OCI-LY7 (cell line): ENCODE measurements around the gene SECTM1. TPM values are rescaled to one million over a fixed set of nuclear protein-coding genes. Genes with fewer than 3 reads are reported as not detected.
A peak's percentile ranks its signal among the peaks of the same experiment; 100 is the strongest.

Experiments used
- BruUV-seq: library from RNA; stranded (reverse); fragments of 400-500 nt; replicated peaks from 2 replicates; lab custom pipeline; 2021; lab: Mats Ljungman, UMichigan
- CTCF ChIA-PET: fragments of 300-600 bp; sonication (Branson Sonifier 250); formaldehyde crosslinking; loops from one replicate; lab custom pipeline; 2022; ENCODE audit warnings: antibody characterized with exemption; ENCODE audit not compliant: unreplicated experiment; lab: Charles Lee
- POLR2A ChIA-PET: fragments of 300-600 bp; sonication (Branson Sonifier 250); formaldehyde crosslinking; loops from one replicate; lab custom pipeline; 2022; ENCODE audit warnings: antibody characterized with exemption; lab: Charles Lee
- DNase-seq: peaks from one replicate; pipeline ENCODE4 v3.0.0-alpha.2; 2015; ENCODE audit warnings: low spot score
- H2AFZ ChIP-seq: fragments of 200-600 bp; sonication (generic), shearing (Covaris generic); 2 replicates; pipeline ENCODE4 v1.6.1; 2014; ENCODE audit warnings: mild to moderate bottlenecking, antibody characterized with exemption, low read length, moderate library complexity
- H3K27ac ChIP-seq: fragments of 200-600 bp; sonication (generic); 2 replicates; pipeline ENCODE4 v1.5.1; 2014; ENCODE audit warnings: mixed run types, low read depth, mild to moderate bottlenecking, moderate library complexity, low read length, inconsistent platforms; ENCODE audit not compliant: poor library complexity, severe bottlenecking
- H3K36me3 ChIP-seq: fragments of 200-600 bp; sonication (generic); 2 replicates; pipeline ENCODE4 v1.6.1; 2014; ENCODE audit warnings: mild to moderate bottlenecking, antibody characterized with exemption, low read length, moderate library complexity, mixed read lengths; ENCODE audit not compliant: insufficient read depth
- H3K4me1 ChIP-seq: fragments of 200-600 bp; sonication (generic); 2 replicates; pipeline ENCODE4 v1.5.1; 2014; ENCODE audit warnings: mild to moderate bottlenecking, low read length; ENCODE audit not compliant: insufficient read depth, poor library complexity, severe bottlenecking
- H3K4me2 ChIP-seq: fragments of 200-600 bp; sonication (generic); 2 replicates; pipeline ENCODE4 v1.6.1; 2014; ENCODE audit warnings: mild to moderate bottlenecking, low read length
- H3K4me3 ChIP-seq: fragments of 200-600 bp; sonication (generic); 2 replicates; pipeline ENCODE4 v1.5.1; 2014; ENCODE audit warnings: mild to moderate bottlenecking, low read depth, low read length; ENCODE audit not compliant: poor library complexity, severe bottlenecking
- H3K79me2 ChIP-seq: fragments of 200-600 bp; sonication (generic); 2 replicates; pipeline ENCODE4 v1.6.1; 2016; ENCODE audit warnings: low read depth, mild to moderate bottlenecking, low read length, moderate library complexity, mixed read lengths; ENCODE audit not compliant: insufficient read depth
- H3K9me2 ChIP-seq: fragments of 200-600 bp; sonication (generic); 2 replicates; pipeline ENCODE4 v1.6.1; 2016; ENCODE audit warnings: mild to moderate bottlenecking, low read length, mixed read lengths; ENCODE audit not compliant: insufficient read depth
- H3K9me3 ChIP-seq: fragments of 200-600 bp; sonication (generic); 2 replicates; pipeline ENCODE4 v1.6.1; 2014; ENCODE audit warnings: mild to moderate bottlenecking, mixed run types, low read length, mixed read lengths
- H4K20me1 ChIP-seq: fragments of 200-600 bp; sonication (generic); 2 replicates; pipeline ENCODE4 v1.6.1; 2014; ENCODE audit warnings: mild to moderate bottlenecking, antibody characterized with exemption, low read length, moderate library complexity, mixed read lengths; ENCODE audit not compliant: insufficient read depth
- EZH2phosphoT487 ChIP-seq: fragments of 200-600 bp; sonication (generic); IDR thresholded peaks from 2 replicates; pipeline ENCODE4 v1.6.1; 2018; ENCODE audit warnings: low read depth, borderline replicate concordance, mild to moderate bottlenecking, mixed run types, antibody characterized with exemption, low read length, moderate library complexity, mixed read lengths
- intact Hi-C: fragments of 100-400 bp; cut with micrococcal nuclease; formaldehyde crosslinking; loops from one replicate; pipeline ENCODE4 v1.10.0; 2022; ENCODE audit not compliant: unreplicated experiment
- total RNA-seq, 2 experiments: library from RNA; depleted of rRNA in 1 of 2; stranded (reverse); fragments of >200 nt in 1 of 2; shearing (Covaris generic) in 1 of 2; gene quantifications; 2 replicates each; pipeline ENCODE4 v1.2.3, GENCODE V29; 2014 to 2022
- TF ChIP-seq, protein P1 (sequence below): fragments of 200-600 bp; sonication (generic); conservative IDR thresholded peaks from 2 replicates; pipeline ENCODE4 v1.5.1; 2014; ENCODE audit warnings: mild to moderate bottlenecking, antibody characterized with exemption, low read length, moderate library complexity, mixed read lengths

The SECTM1 gene
- total RNA-seq, 2 experiments from 2014 or later = not detected

DNA sequence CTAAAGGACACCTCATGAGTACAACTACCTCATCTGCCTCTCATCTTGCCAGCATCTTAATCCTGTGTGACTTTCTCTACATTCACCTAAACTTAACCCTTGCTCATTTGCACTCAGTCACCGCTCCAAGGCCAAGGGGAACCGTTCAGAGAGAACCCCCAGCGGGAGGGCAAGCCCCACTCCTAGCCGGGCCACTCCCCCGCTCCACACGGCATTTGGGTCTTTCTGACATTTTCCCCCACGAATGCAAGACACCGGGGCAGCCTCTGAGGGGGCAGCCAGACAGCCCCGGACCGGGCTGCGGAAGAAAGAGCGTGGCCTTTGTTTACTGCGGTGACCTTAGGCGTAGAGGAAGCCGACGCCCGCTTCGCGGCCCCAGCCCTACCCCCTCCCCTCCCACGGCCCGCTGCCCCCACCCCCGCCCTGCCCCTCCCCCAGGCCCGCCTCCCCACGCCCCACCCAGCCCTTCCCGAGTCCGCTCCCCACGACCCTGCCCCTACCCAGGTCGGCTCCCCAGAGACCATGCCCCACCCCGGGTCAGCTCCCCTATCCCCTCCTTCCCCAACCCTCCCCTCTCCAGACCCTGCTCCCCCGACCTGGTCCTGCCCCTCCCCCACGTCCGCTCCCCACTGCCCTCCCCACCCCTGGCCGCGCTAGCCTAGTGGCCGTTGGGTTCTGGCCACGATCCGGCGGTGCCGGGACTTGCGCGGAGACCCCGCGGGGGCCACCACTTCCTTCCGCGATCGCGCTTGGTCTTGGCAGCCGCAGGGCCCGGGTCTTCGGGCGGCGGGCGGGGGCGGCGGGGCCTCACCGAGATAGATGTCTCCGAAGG lies 60.9 kb downstream of the SECTM1 start:
- no TSS peak for BruUV-seq
- DNase-seq = peak; percentile 57
- Histone ChIP-seq H3K9me3 (no peaks in the 10 kb centered on the region), H2AFZ (peak overlapping the region; percentile 55; the same call in 1 of the 2 replicates), H3K4me1 (peaks cover 17% of the 10 kb centered on the region), H3K27ac (peak overlapping the region; percentile 60), H3K4me2 (peak overlapping the region; percentile 81), H3K36me3 (peaks cover 44% of the 10 kb centered on the region), H3K79me2 (peaks cover 53% of the 10 kb centered on the region), H4K20me1 (peaks cover 24% of the 10 kb centered on the region), H3K4me3 (peak overlapping the region; percentile 90), H3K9me2 (no peaks in the 10 kb centered on the region)
- CTCF ChIA-PET = interaction anchor here (0.6 kb wide), 1 partner anchor 141 kb away, joined by 4 read pairs; no protein-coding TSS in a partner anchor
- POLR2A ChIA-PET = interaction anchor here (1.3 kb wide), 1 partner anchor 26 kb away, joined by 3 read pairs; no protein-coding TSS in a partner anchor
- intact Hi-C loops = loop anchor here (1.0 kb wide), 1 partner anchor 20 kb away; no protein-coding TSS in a partner anchor
- no peak for TF ChIP-seq EZH2phosphoT487
- TF ChIP-seq, protein P1, sequence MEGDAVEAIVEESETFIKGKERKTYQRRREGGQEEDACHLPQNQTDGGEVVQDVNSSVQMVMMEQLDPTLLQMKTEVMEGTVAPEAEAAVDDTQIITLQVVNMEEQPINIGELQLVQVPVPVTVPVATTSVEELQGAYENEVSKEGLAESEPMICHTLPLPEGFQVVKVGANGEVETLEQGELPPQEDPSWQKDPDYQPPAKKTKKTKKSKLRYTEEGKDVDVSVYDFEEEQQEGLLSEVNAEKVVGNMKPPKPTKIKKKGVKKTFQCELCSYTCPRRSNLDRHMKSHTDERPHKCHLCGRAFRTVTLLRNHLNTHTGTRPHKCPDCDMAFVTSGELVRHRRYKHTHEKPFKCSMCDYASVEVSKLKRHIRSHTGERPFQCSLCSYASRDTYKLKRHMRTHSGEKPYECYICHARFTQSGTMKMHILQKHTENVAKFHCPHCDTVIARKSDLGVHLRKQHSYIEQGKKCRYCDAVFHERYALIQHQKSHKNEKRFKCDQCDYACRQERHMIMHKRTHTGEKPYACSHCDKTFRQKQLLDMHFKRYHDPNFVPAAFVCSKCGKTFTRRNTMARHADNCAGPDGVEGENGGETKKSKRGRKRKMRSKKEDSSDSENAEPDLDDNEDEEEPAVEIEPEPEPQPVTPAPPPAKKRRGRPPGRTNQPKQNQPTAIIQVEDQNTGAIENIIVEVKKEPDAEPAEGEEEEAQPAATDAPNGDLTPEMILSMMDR = no peak

DNA sequence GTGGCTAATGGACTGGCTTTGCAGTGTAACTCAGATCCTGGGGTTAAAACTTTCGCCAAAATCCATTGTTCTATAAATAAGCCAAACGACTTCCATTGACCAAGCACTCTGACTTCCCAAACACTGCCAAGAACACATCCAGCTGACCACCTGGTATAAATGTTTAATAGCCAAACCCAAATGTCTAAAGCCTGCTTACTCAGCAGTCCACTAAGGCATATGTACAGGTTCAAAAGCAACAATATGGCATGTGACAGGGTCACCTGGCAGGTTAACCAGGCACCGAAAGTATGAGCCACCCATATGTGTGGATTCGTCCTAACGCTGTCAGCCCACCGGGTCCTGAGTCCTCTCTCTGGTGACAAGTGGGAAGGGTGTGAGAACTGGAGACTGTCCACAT lies 62.2 kb downstream of the SECTM1 start:
- intact Hi-C loops = no loop called here
- peak overlapping the region; percentile 81; the same call in 1 of the 2 replicates for H3K4me2 ChIP-seq
- H3K4me1 ChIP-seq = peaks cover 17% of the 10 kb centered on the region
- no peaks in the 10 kb centered on the region for H3K9me3 ChIP-seq
- TF ChIP-seq, protein P1 = no peak
- TF ChIP-seq EZH2phosphoT487 = no peak
- peaks cover 24% of the 10 kb centered on the region for H4K20me1 ChIP-seq
- CTCF ChIA-PET = no interaction called here
- H3K9me2 ChIP-seq = no peaks in the 10 kb centered on the region
- peaks cover 57% of the 10 kb centered on the region for H3K36me3 ChIP-seq
- H2AFZ ChIP-seq = no peak overlapping the region
- H3K4me3 ChIP-seq = no peak overlapping the region
- no peak overlapping the region for H3K27ac ChIP-seq
- POLR2A ChIA-PET = no interaction called here
- peaks cover 64% of the 10 kb centered on the region for H3K79me2 ChIP-seq
- BruUV-seq = TSS peak; percentile 38
- DNase-seq = no peak

Other genes starting within 250 kb of the SECTM1 start
- gene FASN, start 235.5 kb downstream of the SECTM1 start, total RNA-seq (2014; rRNA removed; shearing (Covaris generic)) = 94.4 and 111 TPM in 2 replicates
- gene FASN, start 235.5 kb downstream of the SECTM1 start, total RNA-seq (2022) = 299 and 364 TPM in 2 replicates
- gene CCDC57, start 120.9 kb downstream of the SECTM1 start, total RNA-seq (2014; rRNA removed; shearing (Covaris generic)) = 30.7 and 34.5 TPM in 2 replicates
- 56.1 and 58.7 TPM in 2 replicates for gene CCDC57, start 120.9 kb downstream of the SECTM1 start, total RNA-seq (2022)
- 10.1 and 21.6 TPM in 2 replicates for gene SLC16A3, start 104.7 kb downstream of the SECTM1 start, total RNA-seq (2014; rRNA removed; shearing (Covaris generic))
- 28.3 and 55.0 TPM in 2 replicates for gene SLC16A3, start 104.7 kb downstream of the SECTM1 start, total RNA-seq (2022)
- gene CSNK1D, start 60.1 kb downstream of the SECTM1 start, total RNA-seq (2014; rRNA removed; shearing (Covaris generic)) = 39.7 and 53.0 TPM in 2 replicates
- 170 and 181 TPM in 2 replicates for gene CSNK1D, start 60.1 kb downstream of the SECTM1 start, total RNA-seq (2022)
- gene CD7, start 16.2 kb downstream of the SECTM1 start, total RNA-seq (2014; rRNA removed; shearing (Covaris generic)) = not detected in 2 replicates
- gene CD7, start 16.2 kb downstream of the SECTM1 start, total RNA-seq (2022) = not detected in 2 replicates
- 2.6 and 3.4 TPM in 2 replicates for gene TEX19, start 25.5 kb upstream of the SECTM1 start, total RNA-seq (2014; rRNA removed; shearing (Covaris generic))
- 1.8 and 2.0 TPM in 2 replicates for gene TEX19, start 25.5 kb upstream of the SECTM1 start, total RNA-seq (2022)
- gene UTS2R, start 38.0 kb upstream of the SECTM1 start, total RNA-seq (2014; rRNA removed; shearing (Covaris generic)) = 11.9 and 17.4 TPM in 2 replicates
- 34.9 and 36.3 TPM in 2 replicates for gene UTS2R, start 38.0 kb upstream of the SECTM1 start, total RNA-seq (2022)
- 88.8 and 93.2 TPM in 2 replicates for gene HEXD, start 84.6 kb upstream of the SECTM1 start, total RNA-seq (2014; rRNA removed; shearing (Covaris generic))
- gene HEXD, start 84.6 kb upstream of the SECTM1 start, total RNA-seq (2022) = 87.9 and 94.7 TPM in 2 replicates
- gene OGFOD3, start 84.8 kb upstream of the SECTM1 start, total RNA-seq (2014; rRNA removed; shearing (Covaris generic)) = 46.9 and 55.6 TPM in 2 replicates
- 65.2 and 80.8 TPM in 2 replicates for gene OGFOD3, start 84.8 kb upstream of the SECTM1 start, total RNA-seq (2022)
- gene CYBC1, start 117.0 kb upstream of the SECTM1 start, total RNA-seq (2014; rRNA removed; shearing (Covaris generic)) = 424 and 470 TPM in 2 replicates
- 679 and 701 TPM in 2 replicates for gene CYBC1, start 117.0 kb upstream of the SECTM1 start, total RNA-seq (2022)
- 75.0 and 82.5 TPM in 2 replicates for gene NARF, start 125.0 kb upstream of the SECTM1 start, total RNA-seq (2014; rRNA removed; shearing (Covaris generic))
- gene NARF, start 125.0 kb upstream of the SECTM1 start, total RNA-seq (2022) = 148 and 151 TPM in 2 replicates
- 62.4 and 76.2 TPM in 2 replicates for gene FOXK2, start 186.0 kb upstream of the SECTM1 start, total RNA-seq (2014; rRNA removed; shearing (Covaris generic))
- 144 and 148 TPM in 2 replicates for gene FOXK2, start 186.0 kb upstream of the SECTM1 start, total RNA-seq (2022)